Spleen (tissue), 11 donors: ENCODE measurements around the gene RBM38. TPM values are rescaled to one million over a fixed set of nuclear protein-coding genes. Genes with fewer than 3 reads are reported as not detected.
A peak's percentile ranks its signal among the peaks of the same experiment; 100 is the strongest.

Experiments used
- DNase-seq: peaks from one replicate; pipeline ENCODE4 v3.0.0-alpha.2; 2020
- H3K27ac ChIP-seq, 8 donors: fragments of 200-600 bp; sonication (generic) in 7 of 8; 1 replicate in 4 of 8; 2 replicates in 4 of 8; pipeline versions ENCODE4 v1.5.0 to v1.8.0; 2016 to 2021; ENCODE audit warnings: inconsistent platforms in 4 of 8, mild to moderate bottlenecking in 4 of 8, moderate library complexity in 1 of 8
- H3K27me3 ChIP-seq, 7 donors: fragments of 200-600 bp; sonication (generic) in 6 of 7; replicated peaks in 1 of 7; 1 replicate in 4 of 7; 2 replicates in 3 of 7; pipeline versions ENCODE4 v1.5.0 to v1.8.0; 2016 to 2021; ENCODE audit warnings: inconsistent platforms in 3 of 7, mild to moderate bottlenecking in 1 of 7
- H3K36me3 ChIP-seq, 6 donors: fragments of 200-600 bp; sonication (generic) in 5 of 6; 1 replicate in 4 of 6; 2 replicates in 2 of 6; pipeline versions ENCODE4 v1.5.0 to v1.8.0; 2016 to 2021; ENCODE audit warnings: inconsistent platforms in 2 of 6
- H3K4me1 ChIP-seq, 6 donors: fragments of 200-600 bp; sonication (generic) in 5 of 6; 1 replicate in 3 of 6; 2 replicates in 3 of 6; pipeline versions ENCODE4 v1.5.0 to v1.8.0; 2016 to 2021; ENCODE audit warnings: inconsistent platforms in 3 of 6
- H3K4me3 ChIP-seq, 8 donors: fragments of 200-600 bp; sonication (generic) in 7 of 8; 1 replicate in 4 of 8; 2 replicates in 4 of 8; pipeline versions ENCODE4 v1.5.0 to v1.8.0; 2016 to 2021; ENCODE audit warnings: inconsistent platforms in 4 of 8, mild to moderate bottlenecking in 4 of 8, moderate library complexity in 2 of 8
- H3K9me3 ChIP-seq, 8 donors: fragments of 200-600 bp; sonication (generic) in 7 of 8; 1 replicate in 4 of 8; 2 replicates in 4 of 8; pipeline versions ENCODE4 v1.5.0 to v1.8.0; 2016 to 2021; ENCODE audit warnings: inconsistent platforms in 4 of 8
- POLR2A ChIP-seq, 3 donors: fragments of 450-650 bp; IDR thresholded peaks; one replicate each; pipeline ENCODE4 v1.5.1; 2017; ENCODE audit warnings: antibody characterized with exemption in 3 of 3, mild to moderate bottlenecking in 1 of 3
- POLR2AphosphoS5 ChIP-seq, 3 donors: sonication (generic); formaldehyde crosslinking; IDR thresholded peaks; one replicate each; pipeline ENCODE4 v1.5.1; 2017; ENCODE audit warnings: antibody characterized with exemption in 3 of 3
- WGBS, 5 donors: extraction: QIAGEN DNeasy Blood & Tissue Kit in 3 of 5; methylation state at CpG; one replicate each; pipeline versions ENCODE4 v1.1.5 to v1.1.7; 2013 to 2018; 5-methylcytosine and 5-hydroxymethylcytosine counted together
- intact Hi-C: fragments of 100-400 bp; cut with DNase I; formaldehyde crosslinking; loops from one replicate; pipeline ENCODE4 v1.15.0; 2023; ENCODE audit warnings: low total_unique reads
- polyA plus RNA-seq, 3 donors: library from polyadenylated mRNA; stranded (reverse); fragments of 200-250 nt; gene quantifications; one replicate each; pipeline ENCODE4 v1.2.1, GENCODE V29; 2013
- total RNA-seq, 7 donors: library from RNA; depleted of rRNA in 3 of 7; stranded (reverse); fragments of >200 nt in 3 of 7; fragmentation: NEBNext Ultra II Directional in 4 of 7; extraction: Animal tissue kit (Norgen Biotek cat#: 25700) in 4 of 7; gene quantifications; one replicate each; pipeline versions ENCODE4 v1.1.0 to v1.2.1, GENCODE V29; 2016 to 2021
- TF ChIP-seq, protein P1 (sequence below), 11 experiments: fragments of 200-600 bp in 7 of 11; fragments of 450-650 bp in 4 of 11; sonication (generic) in 4 of 11; IDR thresholded peaks in 8 of 11; conservative IDR thresholded peaks in 3 of 11; 1 replicate in 7 of 11; 2 replicates in 4 of 11; pipeline versions ENCODE4 v1.4.0 to v1.8.0; 2016 to 2021; ENCODE audit warnings: antibody characterized with exemption in 11 of 11, inconsistent platforms in 4 of 11, mild to moderate bottlenecking in 1 of 11
- donor health status: healthy with polysubstance abuse.
- donor health status: DM: no; HTN: no; CAD: no; lungs with moderate emphysema.
- donor health status: DM: no; HTN: no; CAD: no.
- donor health status: Bipolar disorder and iron deficiency.
- donor health status: healthy.
- donor health status: DM: no; HTN: no; CAD: no.
- donor health status: DM: yes; HTN: yes; CAD: no.

Gene RBM38
- total and polyA plus RNA-seq, 10 donors = 48.6 to 120 (median 65.8) TPM

DNA sequence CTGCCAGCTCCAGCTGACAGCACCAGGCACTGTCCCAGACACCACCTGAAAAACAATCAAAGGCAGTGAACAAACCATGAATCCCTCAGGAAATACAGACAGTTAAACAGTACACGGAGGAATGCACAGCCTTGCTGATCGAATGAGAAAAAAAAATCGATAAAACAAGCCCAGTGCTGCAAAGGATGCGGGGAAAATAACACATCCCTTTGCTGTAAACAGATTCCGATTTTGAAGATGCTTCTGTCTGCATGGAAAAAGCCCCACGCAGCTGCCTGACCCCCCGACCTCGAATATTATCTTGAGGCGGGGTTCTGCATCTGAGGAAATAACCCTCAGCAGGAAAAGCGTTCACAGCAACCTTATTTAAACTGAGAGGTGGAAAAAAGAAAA lies 43.9 kb downstream of the RBM38 start:
- peaks cover 0 to 3% (median 0%) of the 10 kb centered on the region in 8 donors for H3K9me3 ChIP-seq
- H3K27me3 ChIP-seq = no peaks in the 10 kb centered on the region
- DNase-seq = no peak
- peaks cover 43 to 98% (median 75%) of the 10 kb centered on the region in 6 donors for H3K4me1 ChIP-seq
- peak overlapping the region in 1 of 8 donors; percentile 10 for H3K4me3 ChIP-seq
- no peaks in the 10 kb centered on the region for H3K36me3 ChIP-seq
- TF ChIP-seq POLR2A (IDR thresholded peaks at IDR 0.05) (no peak), POLR2AphosphoS5 (IDR thresholded peaks at IDR 0.05) (no peak)
- TF ChIP-seq, protein P1, sequence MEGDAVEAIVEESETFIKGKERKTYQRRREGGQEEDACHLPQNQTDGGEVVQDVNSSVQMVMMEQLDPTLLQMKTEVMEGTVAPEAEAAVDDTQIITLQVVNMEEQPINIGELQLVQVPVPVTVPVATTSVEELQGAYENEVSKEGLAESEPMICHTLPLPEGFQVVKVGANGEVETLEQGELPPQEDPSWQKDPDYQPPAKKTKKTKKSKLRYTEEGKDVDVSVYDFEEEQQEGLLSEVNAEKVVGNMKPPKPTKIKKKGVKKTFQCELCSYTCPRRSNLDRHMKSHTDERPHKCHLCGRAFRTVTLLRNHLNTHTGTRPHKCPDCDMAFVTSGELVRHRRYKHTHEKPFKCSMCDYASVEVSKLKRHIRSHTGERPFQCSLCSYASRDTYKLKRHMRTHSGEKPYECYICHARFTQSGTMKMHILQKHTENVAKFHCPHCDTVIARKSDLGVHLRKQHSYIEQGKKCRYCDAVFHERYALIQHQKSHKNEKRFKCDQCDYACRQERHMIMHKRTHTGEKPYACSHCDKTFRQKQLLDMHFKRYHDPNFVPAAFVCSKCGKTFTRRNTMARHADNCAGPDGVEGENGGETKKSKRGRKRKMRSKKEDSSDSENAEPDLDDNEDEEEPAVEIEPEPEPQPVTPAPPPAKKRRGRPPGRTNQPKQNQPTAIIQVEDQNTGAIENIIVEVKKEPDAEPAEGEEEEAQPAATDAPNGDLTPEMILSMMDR (IDR thresholded peaks at IDR 0.05 in 8 of 11, conservative IDR thresholded peaks at IDR 0.05 in 3 of 11) = no peak
- peak overlapping the region in 7 of 8 donors; percentile 20 to 90 (median 84) for H3K27ac ChIP-seq
- WGBS, 5 donors = 40 to 57% (median 51%) methylated on average over 10 of the region's 10 CpGs
- intact Hi-C loops = no loop called here

DNA sequence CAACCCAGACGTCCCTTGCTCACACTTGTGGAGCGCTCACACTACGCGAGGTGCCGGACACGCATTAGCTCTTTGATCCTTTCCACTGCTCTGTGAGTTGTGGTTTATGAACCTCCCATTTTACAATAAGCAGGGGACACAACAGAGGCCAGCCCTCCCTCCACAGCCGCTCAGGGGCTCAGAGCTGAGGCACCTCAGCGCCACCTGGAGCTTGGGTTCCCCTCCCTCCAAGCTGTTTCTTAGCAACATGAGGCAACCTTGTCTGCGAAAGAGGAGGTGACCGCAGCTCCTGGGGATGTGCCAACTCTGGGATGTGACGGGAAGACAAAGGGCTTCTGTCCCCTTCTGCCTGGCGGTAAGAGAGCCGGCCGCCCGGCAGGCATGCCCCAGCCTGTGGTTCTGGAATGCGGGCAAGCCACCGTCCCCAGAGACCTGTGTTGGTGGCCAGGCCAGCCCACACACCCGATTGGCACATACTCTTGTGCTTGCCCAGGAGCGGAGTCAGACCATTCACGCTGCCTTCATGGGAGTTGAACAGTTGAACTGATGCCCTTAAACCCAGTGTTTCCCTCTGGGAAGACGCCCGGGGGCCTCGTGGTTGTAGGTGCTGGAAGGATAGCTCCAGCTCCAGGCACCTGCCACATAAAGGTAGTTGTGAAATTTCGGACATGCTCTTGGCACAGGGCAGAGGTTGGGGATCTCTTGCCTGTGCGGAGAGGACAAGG lies 44.5 kb downstream of the RBM38 start:
- intact Hi-C loops = no loop called here
- TF ChIP-seq, protein P1 (IDR thresholded peaks at IDR 0.05 in 8 of 11, conservative IDR thresholded peaks at IDR 0.05 in 3 of 11) = peak in 4 of 11 experiments; percentile 9 to 27 (median 14)
- TF ChIP-seq POLR2AphosphoS5 (IDR thresholded peaks at IDR 0.05) (peak; percentile 38 to 83 (median 67)), POLR2A (IDR thresholded peaks at IDR 0.05) (no peak)
- Histone ChIP-seq H3K4me1 (peaks cover 48 to 98% (median 75%) of the 10 kb centered on the region in 6 donors), H3K27ac (peak overlapping the region in 7 of 8 donors; percentile 20 to 90 (median 84)), H3K9me3 (peaks cover 0 to 3% (median 0%) of the 10 kb centered on the region in 8 donors), H3K27me3 (no peaks in the 10 kb centered on the region), H3K4me3 (peak overlapping the region in 1 of 8 donors; percentile 10), H3K36me3 (no peaks in the 10 kb centered on the region)
- DNase-seq = peak; percentile 89
- 34 to 45% (median 44%) methylated on average over 19 to 25 of the region's 25 CpGs for WGBS, 5 donors

DNA sequence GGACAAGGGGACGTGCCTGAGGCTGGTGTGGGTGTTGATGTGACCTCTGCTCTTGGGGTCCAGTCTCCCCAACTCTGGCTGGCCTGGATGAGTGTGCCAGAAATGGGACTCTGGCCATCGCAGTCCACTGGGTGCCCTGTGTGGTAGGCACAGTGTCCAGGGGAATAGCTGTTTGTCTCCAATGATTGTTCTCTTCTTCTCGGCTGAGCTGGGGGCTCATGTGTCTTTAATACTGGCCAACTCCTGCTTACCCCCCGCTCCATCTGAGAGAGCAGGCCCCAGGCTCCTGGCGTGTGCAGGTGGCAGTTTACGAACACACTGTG lies 45.0 kb downstream of the RBM38 start:
- no peak for TF ChIP-seq POLR2A (IDR thresholded peaks at IDR 0.05)
- TF ChIP-seq, protein P1 (IDR thresholded peaks at IDR 0.05 in 8 of 11, conservative IDR thresholded peaks at IDR 0.05 in 3 of 11) = no peak
- TF ChIP-seq POLR2AphosphoS5 (IDR thresholded peaks at IDR 0.05) = no peak
- Histone ChIP-seq H3K27me3 (no peaks in the 10 kb centered on the region), H3K4me3 (no peak overlapping the region), H3K4me1 (peaks cover 47 to 98% (median 75%) of the 10 kb centered on the region in 6 donors), H3K9me3 (peaks cover 0 to 3% (median 0%) of the 10 kb centered on the region in 8 donors), H3K36me3 (no peaks in the 10 kb centered on the region), H3K27ac (peak overlapping the region in 5 of 8 donors; percentile 80 to 90 (median 84))
- WGBS, 5 donors = 93 to 99% (median 96%) methylated on average over 6 of the region's 6 CpGs
- intact Hi-C loops = no loop called here
- no peak for DNase-seq

DNA sequence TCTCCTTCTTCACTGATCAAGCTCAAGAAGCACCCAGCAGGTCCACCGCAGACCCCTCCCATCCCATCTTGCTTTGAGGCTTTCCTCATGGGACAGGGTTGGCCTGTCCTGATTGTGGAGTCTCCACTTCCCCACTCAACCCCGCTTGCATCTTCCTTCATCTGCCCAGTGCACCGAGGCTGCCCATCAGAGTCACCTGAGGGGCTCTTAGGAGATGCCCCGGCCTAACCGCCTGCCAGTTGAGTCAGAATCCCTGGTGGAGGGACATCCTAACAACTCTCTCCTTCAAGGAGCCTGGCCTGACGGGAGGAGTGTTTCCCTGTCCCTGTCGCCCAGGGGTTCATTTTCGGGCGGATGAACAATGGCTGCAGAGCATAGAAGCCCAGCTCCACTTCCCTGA lies 46.1 kb downstream of the RBM38 start:
- peaks cover 0 to 3% (median 0%) of the 10 kb centered on the region in 8 donors for H3K9me3 ChIP-seq
- intact Hi-C loops = no loop called here
- WGBS, 5 donors = 77 to 92% (median 87%) methylated on average over 8 to 9 of the region's 9 CpGs
- TF ChIP-seq, protein P1 (IDR thresholded peaks at IDR 0.05 in 8 of 11, conservative IDR thresholded peaks at IDR 0.05 in 3 of 11) = no peak
- TF ChIP-seq POLR2A (IDR thresholded peaks at IDR 0.05) = no peak
- H3K27me3 ChIP-seq = no peaks in the 10 kb centered on the region
- H3K36me3 ChIP-seq = no peaks in the 10 kb centered on the region
- peaks cover 38 to 98% (median 74%) of the 10 kb centered on the region in 6 donors for H3K4me1 ChIP-seq
- DNase-seq = peak; percentile 67
- H3K4me3 ChIP-seq = no peak overlapping the region
- H3K27ac ChIP-seq = peak overlapping the region in 5 of 8 donors; percentile 24 to 89 (median 70)
